Osteocyte (in vitro differentiated cells): ENCODE results near the gene WARS2. TPM values are rescaled to one million over a fixed set of nuclear protein-coding genes. Genes with fewer than 3 reads are reported as not detected.
A peak's percentile ranks its signal among the peaks of the same experiment; 100 is the strongest.

ENCODE experiments used
- DNase-seq: peaks from one replicate; pipeline ENCODE4 v3.0.0; 2021; ENCODE audit warnings: mixed read lengths; ENCODE audit not compliant: unreplicated experiment; ENCODE audit errors: extremely low spot score
- H3K27ac Mint-ChIP-seq: one replicate; pipeline ENCODE4 v1.8.0; 2021; ENCODE audit warnings: mild to moderate bottlenecking, mixed read lengths; ENCODE audit not compliant: unreplicated experiment
- H3K27me3 Mint-ChIP-seq: one replicate; pipeline ENCODE4 v1.8.0; 2021; ENCODE audit warnings: mixed read lengths; ENCODE audit not compliant: unreplicated experiment
- H3K36me3 Mint-ChIP-seq: one replicate; pipeline ENCODE4 v1.8.0; 2021; ENCODE audit warnings: mixed read lengths; ENCODE audit not compliant: unreplicated experiment
- H3K4me1 Mint-ChIP-seq: one replicate; pipeline ENCODE4 v1.8.0; 2021; ENCODE audit warnings: mixed read lengths; ENCODE audit not compliant: unreplicated experiment
- H3K4me3 Mint-ChIP-seq: one replicate; pipeline ENCODE4 v1.8.0; 2021; ENCODE audit warnings: mild to moderate bottlenecking, moderate library complexity, mixed read lengths; ENCODE audit not compliant: unreplicated experiment
- H3K9me3 Mint-ChIP-seq: one replicate; pipeline ENCODE4 v1.8.0; 2021; ENCODE audit warnings: mixed read lengths; ENCODE audit not compliant: unreplicated experiment
- CTCF ChIP-seq: fragments of 200-600 bp; sonication (generic); IDR thresholded peaks from 2 replicates; pipeline ENCODE4 v1.5.0; 2021; ENCODE audit warnings: antibody characterized with exemption, mild to moderate bottlenecking, moderate library complexity
- total RNA-seq: library from RNA; stranded (reverse); gene quantifications from 2 replicates; pipeline ENCODE4 v1.2.1, GENCODE V29; 2021

The WARS2 gene
- total RNA-seq, 1 donor from 2014 or later, result 13.2 TPM

- peaks cover 30% of the 10 kb centered on the region for H3K9me3 Mint-ChIP-seq
- no peak for TF ChIP-seq CTCF
Observed at GRCh38 chr1:119115311-119115710, 25.1 kb downstream of the WARS2 start.

GRCh38 chr1:119114786-119115185, 25.7 kb downstream of the WARS2 start:
- peaks cover 2% of the 10 kb centered on the region for H3K36me3 Mint-ChIP-seq
- no peak overlapping the region for H3K4me3 Mint-ChIP-seq
- no peak overlapping the region for H3K27ac Mint-ChIP-seq
- no peak for DNase-seq
- H3K9me3 Mint-ChIP-seq, result peaks cover 25% of the 10 kb centered on the region
- H3K27me3 Mint-ChIP-seq, result no peaks in the 10 kb centered on the region
- TF ChIP-seq CTCF, result no peak
- peaks cover 19% of the 10 kb centered on the region for H3K4me1 Mint-ChIP-seq

More at GRCh38 chr1:119115311-119115710, 25.1 kb downstream of the WARS2 start:
- Mint-ChIP-seq H3K27me3 (no peaks in the 10 kb centered on the region), H3K27ac (peak overlapping the region; percentile 15), H3K4me1 (peaks cover 19% of the 10 kb centered on the region), H3K36me3 (peaks cover 2% of the 10 kb centered on the region), H3K4me3 (no peak overlapping the region)
- DNase-seq, result no peak

- H3K9me3 Mint-ChIP-seq, result peaks cover 18% of the 10 kb centered on the region
- no peak overlapping the region for H3K4me3 Mint-ChIP-seq
- TF ChIP-seq CTCF, result no peak
- no peaks in the 10 kb centered on the region for H3K27me3 Mint-ChIP-seq
- H3K27ac Mint-ChIP-seq, result no peak overlapping the region
- H3K36me3 Mint-ChIP-seq, result peaks cover 2% of the 10 kb centered on the region
- no peak for DNase-seq
- H3K4me1 Mint-ChIP-seq, result peaks cover 19% of the 10 kb centered on the region
Observed at GRCh38 chr1:119112791-119113190, 27.7 kb downstream of the WARS2 start.

- H3K27ac Mint-ChIP-seq, result no peak overlapping the region
- H3K9me3 Mint-ChIP-seq, result peaks cover 22% of the 10 kb centered on the region
- no peak for DNase-seq
- peaks cover 19% of the 10 kb centered on the region for H3K4me1 Mint-ChIP-seq
- no peak for TF ChIP-seq CTCF
- H3K36me3 Mint-ChIP-seq, result peaks cover 2% of the 10 kb centered on the region
- no peak overlapping the region for H3K4me3 Mint-ChIP-seq
- no peaks in the 10 kb centered on the region for H3K27me3 Mint-ChIP-seq
Observed at GRCh38 chr1:119112244-119112643, 28.2 kb downstream of the WARS2 start.

DNA sequence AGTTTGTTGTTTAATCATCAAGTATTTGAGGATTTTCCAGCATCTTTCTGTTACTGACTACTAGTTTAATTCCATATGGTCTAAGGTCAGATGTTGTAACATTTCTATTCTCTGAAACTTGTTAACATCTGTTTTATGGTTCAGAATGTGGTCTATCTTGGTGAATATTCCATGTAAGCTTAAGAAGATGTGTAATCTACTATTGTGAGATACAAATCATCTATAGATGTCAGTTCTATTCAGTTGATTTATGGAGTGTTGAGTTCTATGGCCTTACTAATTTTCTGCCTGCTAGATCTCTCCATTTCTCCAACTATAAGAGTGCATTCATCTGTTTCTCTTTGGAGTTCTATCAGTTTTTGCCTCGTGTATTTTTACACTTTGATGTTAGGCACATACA, 31.5 kb downstream of the WARS2 start:
- no peak for TF ChIP-seq CTCF
- no peak overlapping the region for H3K27ac Mint-ChIP-seq

More for the DNA sequence above, 31.5 kb downstream of the WARS2 start:
- Mint-ChIP-seq H3K36me3 (peaks cover 2% of the 10 kb centered on the region), H3K9me3 (peaks cover 27% of the 10 kb centered on the region), H3K27me3 (no peaks in the 10 kb centered on the region), H3K4me1 (no peaks in the 10 kb centered on the region), H3K4me3 (no peak overlapping the region)
- DNase-seq, result no peak
